Neural cell (in vitro differentiated cells): Measurements from ENCODE around the gene WRAP73. TPM values are rescaled to one million over a fixed set of nuclear protein-coding genes. Genes with fewer than 3 reads are reported as not detected.

Experiments used
- H2AFZ ChIP-seq: fragments of 200-600, 300-800 bp; sonication (generic), shearing (Covaris generic); 2 replicates; pipeline ENCODE4 v1.6.0; 2014; ENCODE audit warnings: low read depth, mild to moderate bottlenecking, antibody characterized with exemption, low read length, moderate library complexity
- H3F3A ChIP-seq: fragments of 200-600 bp; shearing (Covaris generic); 2 replicates; pipeline ENCODE4 v1.6.1; 2016; ENCODE audit warnings: mild to moderate bottlenecking, moderate library complexity, mixed read lengths, antibody characterized with exemption, low read length; ENCODE audit not compliant: insufficient read depth, poor library complexity, severe bottlenecking
- H3K27ac ChIP-seq: fragments of 200-600, 300-800 bp; sonication (generic), shearing (Covaris generic); 2 replicates; pipeline ENCODE4 v1.5.1; 2014; ENCODE audit warnings: mild to moderate bottlenecking, low read length, moderate library complexity
- H3K27me3 ChIP-seq: fragments of 300-800, 200-600 bp; sonication (generic), shearing (Covaris generic); 2 replicates; pipeline ENCODE4 v1.6.0; 2014; ENCODE audit warnings: mild to moderate bottlenecking, low read depth, low read length, moderate library complexity; ENCODE audit not compliant: insufficient read depth
- H3K36me3 ChIP-seq: fragments of 300-800, 200-600 bp; sonication (generic), shearing (Covaris generic); 2 replicates; pipeline ENCODE4 v1.5.1; 2014; ENCODE audit warnings: mild to moderate bottlenecking, antibody characterized with exemption, low read length, moderate library complexity; ENCODE audit not compliant: insufficient read depth
- H3K4me2 ChIP-seq: fragments of 300-800, 200-600 bp; sonication (generic), shearing (Covaris generic); 2 replicates; pipeline ENCODE4 v1.6.0; 2014; ENCODE audit warnings: mild to moderate bottlenecking, low read length
- H3K4me3 ChIP-seq: fragments of 300-800, 200-600 bp; sonication (generic), shearing (Covaris generic); 2 replicates; pipeline ENCODE4 v1.5.1; 2014; ENCODE audit warnings: mild to moderate bottlenecking, low read length, moderate library complexity
- H3K79me2 ChIP-seq: fragments of 200-600 bp; shearing (Covaris generic); replicated peaks from 2 replicates; pipeline ENCODE4 v1.6.0; 2014; ENCODE audit warnings: mild to moderate bottlenecking, low read length, moderate library complexity; ENCODE audit not compliant: insufficient read depth
- H3K9ac ChIP-seq: fragments of 300-800, 200-600 bp; sonication (generic), shearing (Covaris generic); 2 replicates; pipeline ENCODE4 v1.6.1; 2016; ENCODE audit warnings: mild to moderate bottlenecking, low read length, mixed read lengths
- H3K9me2 ChIP-seq: fragments of 200-600 bp; shearing (Covaris generic); 2 replicates; pipeline ENCODE4 v1.6.1; 2016; ENCODE audit warnings: mild to moderate bottlenecking, low read length, mixed read lengths; ENCODE audit not compliant: insufficient read depth
- H3K9me3 ChIP-seq: fragments of 200-600, 300-800 bp; sonication (generic), shearing (Covaris generic); 2 replicates; pipeline ENCODE4 v1.6.1; 2016; ENCODE audit warnings: mild to moderate bottlenecking, mixed run types, low read length, moderate library complexity, mixed read lengths
- H4K20me1 ChIP-seq: fragments of 200-600 bp; shearing (Covaris generic); 2 replicates; pipeline ENCODE4 v1.6.1; 2016; ENCODE audit warnings: mild to moderate bottlenecking, mixed run types; ENCODE audit not compliant: insufficient read depth
- EP300 ChIP-seq: fragments of 450-650 bp; conservative IDR thresholded peaks from 2 replicates; pipeline ENCODE4 v1.6.1; 2014; ENCODE audit warnings: antibody characterized with exemption, mild to moderate bottlenecking, moderate library complexity; ENCODE audit not compliant: poor library complexity, severe bottlenecking
- EZH2 ChIP-seq: fragments of 200-600, 300-800 bp; shearing (Covaris generic), sonication (generic); IDR thresholded peaks from 2 replicates; pipeline ENCODE4 v1.6.1; 2014; ENCODE audit warnings: antibody characterized with exemption, low read length, borderline replicate concordance, mild to moderate bottlenecking; ENCODE audit not compliant: insufficient read depth, poor library complexity, severe bottlenecking
- MXI1 ChIP-seq: fragments of 450-650 bp; conservative IDR thresholded peaks from 2 replicates; pipeline ENCODE4 v1.6.1; 2014; ENCODE audit warnings: antibody characterized with exemption, mild to moderate bottlenecking; ENCODE audit not compliant: poor library complexity, severe bottlenecking
- POLR2AphosphoS5 ChIP-seq: IDR thresholded peaks from 2 replicates; pipeline ENCODE4 v1.6.1; 2012
- RAD21 ChIP-seq: fragments of 450-650 bp; conservative IDR thresholded peaks from 2 replicates; pipeline ENCODE4 v1.6.1; 2014; ENCODE audit warnings: antibody characterized with exemption, mild to moderate bottlenecking, moderate library complexity
- SMC3 ChIP-seq: fragments of 450-650 bp; conservative IDR thresholded peaks from 2 replicates; pipeline ENCODE4 v1.6.1; 2014; ENCODE audit warnings: antibody characterized with exemption, mild to moderate bottlenecking, moderate library complexity; ENCODE audit not compliant: poor library complexity
- TAF1 ChIP-seq: IDR thresholded peaks from 2 replicates; pipeline ENCODE4 v1.6.1; 2012; ENCODE audit warnings: low read depth
- polyA plus RNA-seq: library from polyadenylated mRNA; depleted of rRNA; stranded (reverse); fragments of >200 nt; gene quantifications from 2 replicates; pipeline ENCODE4 v1.2.3, GENCODE V29; 2014
- TF ChIP-seq, protein P1 (sequence below): fragments of 450-650 bp; IDR thresholded peaks from 2 replicates; pipeline ENCODE4 v1.5.1; 2014; ENCODE audit warnings: antibody characterized with exemption, mild to moderate bottlenecking, moderate library complexity; ENCODE audit not compliant: poor library complexity, severe bottlenecking
- TF ChIP-seq, protein P2 (sequence below): IDR thresholded peaks from 2 replicates; pipeline ENCODE4 v1.6.1; 2012; ENCODE audit warnings: borderline replicate concordance

Gene WRAP73
- polyA plus RNA-seq, 1 donor from 2014 or later = 32.9 TPM

DNA sequence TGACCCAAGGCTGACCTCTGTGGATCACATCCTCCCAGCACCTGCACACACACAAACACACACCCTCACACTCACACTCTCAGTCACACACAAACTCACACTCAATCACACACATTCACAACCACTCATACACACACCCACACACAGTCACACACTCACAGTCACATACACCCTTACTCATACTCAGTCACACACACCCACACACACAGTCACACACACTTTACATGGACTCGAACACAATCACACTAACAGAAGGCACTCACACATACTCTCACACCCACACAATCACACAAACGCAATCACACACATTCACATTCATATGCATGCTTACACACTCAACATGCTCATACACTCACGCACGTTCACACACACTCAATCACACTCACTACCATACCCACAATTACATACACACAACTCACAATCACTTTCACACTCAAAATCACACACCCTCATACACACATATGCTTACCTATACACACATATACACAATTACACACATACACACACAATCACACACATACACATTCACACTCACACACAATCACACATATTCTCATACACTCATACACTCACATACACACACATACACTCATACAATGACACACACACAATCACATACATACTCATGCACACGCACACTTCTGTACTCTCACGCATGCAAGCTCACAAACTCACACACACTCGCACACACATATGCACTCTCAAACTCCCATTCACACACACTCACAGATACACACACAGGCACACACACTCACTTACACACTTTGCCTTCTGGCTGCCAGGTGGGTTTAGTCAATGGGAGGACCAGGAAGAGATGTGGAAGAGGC lies 44.7 kb downstream of the WRAP73 start:
- no peak overlapping the region for H3K4me3 ChIP-seq
- TF ChIP-seq, protein P1, sequence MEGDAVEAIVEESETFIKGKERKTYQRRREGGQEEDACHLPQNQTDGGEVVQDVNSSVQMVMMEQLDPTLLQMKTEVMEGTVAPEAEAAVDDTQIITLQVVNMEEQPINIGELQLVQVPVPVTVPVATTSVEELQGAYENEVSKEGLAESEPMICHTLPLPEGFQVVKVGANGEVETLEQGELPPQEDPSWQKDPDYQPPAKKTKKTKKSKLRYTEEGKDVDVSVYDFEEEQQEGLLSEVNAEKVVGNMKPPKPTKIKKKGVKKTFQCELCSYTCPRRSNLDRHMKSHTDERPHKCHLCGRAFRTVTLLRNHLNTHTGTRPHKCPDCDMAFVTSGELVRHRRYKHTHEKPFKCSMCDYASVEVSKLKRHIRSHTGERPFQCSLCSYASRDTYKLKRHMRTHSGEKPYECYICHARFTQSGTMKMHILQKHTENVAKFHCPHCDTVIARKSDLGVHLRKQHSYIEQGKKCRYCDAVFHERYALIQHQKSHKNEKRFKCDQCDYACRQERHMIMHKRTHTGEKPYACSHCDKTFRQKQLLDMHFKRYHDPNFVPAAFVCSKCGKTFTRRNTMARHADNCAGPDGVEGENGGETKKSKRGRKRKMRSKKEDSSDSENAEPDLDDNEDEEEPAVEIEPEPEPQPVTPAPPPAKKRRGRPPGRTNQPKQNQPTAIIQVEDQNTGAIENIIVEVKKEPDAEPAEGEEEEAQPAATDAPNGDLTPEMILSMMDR = no peak
- TF ChIP-seq MXI1 = no peak
- no peak for TF ChIP-seq EZH2
- TF ChIP-seq, protein P2, sequence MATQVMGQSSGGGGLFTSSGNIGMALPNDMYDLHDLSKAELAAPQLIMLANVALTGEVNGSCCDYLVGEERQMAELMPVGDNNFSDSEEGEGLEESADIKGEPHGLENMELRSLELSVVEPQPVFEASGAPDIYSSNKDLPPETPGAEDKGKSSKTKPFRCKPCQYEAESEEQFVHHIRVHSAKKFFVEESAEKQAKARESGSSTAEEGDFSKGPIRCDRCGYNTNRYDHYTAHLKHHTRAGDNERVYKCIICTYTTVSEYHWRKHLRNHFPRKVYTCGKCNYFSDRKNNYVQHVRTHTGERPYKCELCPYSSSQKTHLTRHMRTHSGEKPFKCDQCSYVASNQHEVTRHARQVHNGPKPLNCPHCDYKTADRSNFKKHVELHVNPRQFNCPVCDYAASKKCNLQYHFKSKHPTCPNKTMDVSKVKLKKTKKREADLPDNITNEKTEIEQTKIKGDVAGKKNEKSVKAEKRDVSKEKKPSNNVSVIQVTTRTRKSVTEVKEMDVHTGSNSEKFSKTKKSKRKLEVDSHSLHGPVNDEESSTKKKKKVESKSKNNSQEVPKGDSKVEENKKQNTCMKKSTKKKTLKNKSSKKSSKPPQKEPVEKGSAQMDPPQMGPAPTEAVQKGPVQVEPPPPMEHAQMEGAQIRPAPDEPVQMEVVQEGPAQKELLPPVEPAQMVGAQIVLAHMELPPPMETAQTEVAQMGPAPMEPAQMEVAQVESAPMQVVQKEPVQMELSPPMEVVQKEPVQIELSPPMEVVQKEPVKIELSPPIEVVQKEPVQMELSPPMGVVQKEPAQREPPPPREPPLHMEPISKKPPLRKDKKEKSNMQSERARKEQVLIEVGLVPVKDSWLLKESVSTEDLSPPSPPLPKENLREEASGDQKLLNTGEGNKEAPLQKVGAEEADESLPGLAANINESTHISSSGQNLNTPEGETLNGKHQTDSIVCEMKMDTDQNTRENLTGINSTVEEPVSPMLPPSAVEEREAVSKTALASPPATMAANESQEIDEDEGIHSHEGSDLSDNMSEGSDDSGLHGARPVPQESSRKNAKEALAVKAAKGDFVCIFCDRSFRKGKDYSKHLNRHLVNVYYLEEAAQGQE = no peak
- TF ChIP-seq RAD21 = no peak
- no peak overlapping the region for H3K4me2 ChIP-seq
- H3K27me3 ChIP-seq = no peaks in the 10 kb centered on the region
- no peaks in the 10 kb centered on the region for H3F3A ChIP-seq
- H4K20me1 ChIP-seq = no peaks in the 10 kb centered on the region
- H3K27ac ChIP-seq = no peak overlapping the region
- no peaks in the 10 kb centered on the region for H3K79me2 ChIP-seq
- no peak overlapping the region for H3K9ac ChIP-seq
- no peak overlapping the region for H2AFZ ChIP-seq
- H3K36me3 ChIP-seq = no peaks in the 10 kb centered on the region
- H3K9me3 ChIP-seq = no peaks in the 10 kb centered on the region
- H3K9me2 ChIP-seq = no peaks in the 10 kb centered on the region

DNA sequence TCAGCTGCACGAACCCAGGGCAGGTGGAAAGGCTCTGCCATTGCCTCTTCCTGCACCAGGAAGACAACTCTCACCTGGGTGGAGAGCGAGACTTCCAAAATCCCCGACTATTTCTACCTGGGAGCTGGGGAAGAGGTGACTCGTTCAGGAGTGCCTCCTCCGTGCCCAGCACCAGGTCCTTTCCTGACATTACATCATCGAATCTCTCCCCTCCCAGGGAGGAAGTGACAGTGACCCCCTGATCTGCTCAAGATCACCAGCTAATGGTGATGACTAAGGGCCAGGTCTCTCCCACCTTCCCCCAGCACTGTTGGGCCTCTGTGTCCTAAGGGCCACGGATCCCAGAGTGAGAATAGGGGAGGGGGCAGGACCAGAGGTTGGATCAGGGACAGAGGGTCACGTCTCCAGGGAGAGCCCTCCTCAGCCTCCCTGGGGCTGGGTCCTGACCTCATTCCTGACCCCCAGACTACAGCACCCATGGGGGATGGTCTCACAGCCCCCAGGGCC lies 45.4 kb downstream of the WRAP73 start:
- no peaks in the 10 kb centered on the region for H4K20me1 ChIP-seq
- no peak overlapping the region for H3K4me3 ChIP-seq
- H2AFZ ChIP-seq = no peak overlapping the region
- H3F3A ChIP-seq = no peaks in the 10 kb centered on the region
- no peaks in the 10 kb centered on the region for H3K9me2 ChIP-seq
- H3K9me3 ChIP-seq = no peaks in the 10 kb centered on the region
- no peaks in the 10 kb centered on the region for H3K27me3 ChIP-seq
- TF ChIP-seq, protein P2 = no peak
- TF ChIP-seq, protein P1 = no peak
- no peak for TF ChIP-seq TAF1
- TF ChIP-seq EZH2 = no peak
- no peak for TF ChIP-seq MXI1
- no peak for TF ChIP-seq EP300
- no peak for TF ChIP-seq SMC3
- no peak for TF ChIP-seq POLR2AphosphoS5
- TF ChIP-seq RAD21 = no peak
- H3K27ac ChIP-seq = no peak overlapping the region
- no peaks in the 10 kb centered on the region for H3K36me3 ChIP-seq
- H3K79me2 ChIP-seq = no peaks in the 10 kb centered on the region
- no peak overlapping the region for H3K4me2 ChIP-seq
- no peak overlapping the region for H3K9ac ChIP-seq
